IMR-90 (cell line): Measurements from ENCODE around the gene PDE4A. TPM values are rescaled to one million over a fixed set of nuclear protein-coding genes. Genes with fewer than 3 reads are reported as not detected.
A peak's percentile ranks its signal among the peaks of the same experiment; 100 is the strongest.

Experiments
- ATAC-seq: fragments of 200-7000 bp; cut with Tn5 transposase; 2 replicates; pipeline ENCODE4 v1.9.1; 2020; ENCODE audit warnings: low read depth, mild to moderate bottlenecking, moderate library complexity
- BruUV-seq: library from RNA; stranded (reverse); fragments of 400-500 nt; replicated peaks from 2 replicates; lab custom pipeline; 2021; lab: Mats Ljungman, UMichigan
- CTCF ChIA-PET: fragments of 300-600 bp; formaldehyde crosslinking; extraction: SDS; loops from one replicate; lab custom pipeline; 2021; ENCODE audit warnings: antibody characterized with exemption; lab: Yijun Ruan, JAX
- POLR2A ChIA-PET: fragments of 300-600 bp; sonication (Branson Sonifier 250); formaldehyde crosslinking; loops from one replicate; lab custom pipeline; 2022; ENCODE audit warnings: antibody characterized with exemption; ENCODE audit not compliant: unreplicated experiment; lab: Charles Lee
- DNase-seq: peaks from one replicate; pipeline ENCODE4 v3.0.0; 2013
- H2AFZ ChIP-seq: replicated peaks from 2 replicates; pipeline ENCODE3; 2013; ENCODE audit warnings: low read length, mild to moderate bottlenecking; ENCODE audit not compliant: poor library complexity
- H2AK5ac ChIP-seq: 2 replicates; pipeline ENCODE4 v1.6.1; 2013; ENCODE audit warnings: low read depth, low read length, inconsistent platforms
- H2AK9ac ChIP-seq: replicated peaks from 2 replicates; pipeline ENCODE3; 2013; ENCODE audit warnings: mild to moderate bottlenecking, low read depth, low read length, moderate library complexity; ENCODE audit not compliant: poor library complexity
- H2BK120ac ChIP-seq: 2 replicates; pipeline ENCODE4 v1.6.1; 2013; ENCODE audit warnings: low read depth, low read length, inconsistent platforms
- H2BK15ac ChIP-seq: 3 replicates; pipeline ENCODE4 v1.6.1; 2013; ENCODE audit warnings: low read depth, low read length, inconsistent platforms
- H2BK20ac ChIP-seq: 2 replicates; pipeline ENCODE4 v1.6.1; 2013; ENCODE audit warnings: low read depth, mild to moderate bottlenecking, inconsistent platforms, low read length, moderate library complexity
- H2BK5ac ChIP-seq: 2 replicates; pipeline ENCODE4 v1.6.1; 2013; ENCODE audit warnings: mild to moderate bottlenecking, low read depth, low read length, inconsistent platforms; ENCODE audit not compliant: poor library complexity, severe bottlenecking
- H3K14ac ChIP-seq: replicated peaks from 2 replicates; pipeline ENCODE4 v1.6.1; 2013; ENCODE audit warnings: low read depth, low read length, inconsistent platforms
- H3K18ac ChIP-seq: 2 replicates; pipeline ENCODE4 v1.6.1; 2013; ENCODE audit warnings: low read depth, low read length, control low read depth
- H3K23ac ChIP-seq: 2 replicates; pipeline ENCODE4 v1.6.1; 2013; ENCODE audit warnings: low read depth, low read length, inconsistent platforms
- H3K27ac ChIP-seq: 2 replicates; pipeline ENCODE4 v1.5.1; 2013; ENCODE audit warnings: mild to moderate bottlenecking, control low read depth, low read length; ENCODE audit not compliant: insufficient read depth
- H3K27me3 ChIP-seq: 2 replicates; pipeline ENCODE4 v1.6.1; 2013; ENCODE audit warnings: low read length; ENCODE audit not compliant: control insufficient read depth, insufficient read depth
- H3K36me3 ChIP-seq: 2 replicates; pipeline ENCODE4 v1.6.1; 2013; ENCODE audit warnings: low read length, mixed read lengths; ENCODE audit not compliant: control insufficient read depth, insufficient read depth
- H3K4ac ChIP-seq: 2 replicates; pipeline ENCODE4 v1.6.1; 2013; ENCODE audit warnings: low read depth, low read length, inconsistent platforms
- H3K4me1 ChIP-seq: 2 replicates; pipeline ENCODE4 v1.6.1; 2013; ENCODE audit warnings: low read length, mixed read lengths; ENCODE audit not compliant: control insufficient read depth, insufficient read depth
- H3K4me2 ChIP-seq: 2 replicates; pipeline ENCODE4 v1.6.1; 2013; ENCODE audit warnings: low read depth, mild to moderate bottlenecking, control low read depth, low read length, moderate library complexity
- H3K4me3 ChIP-seq: 2 replicates; pipeline ENCODE4 v1.5.1; 2013; ENCODE audit warnings: low read depth, mild to moderate bottlenecking, control low read depth, low read length, moderate library complexity; ENCODE audit not compliant: insufficient read depth
- H3K56ac ChIP-seq: 2 replicates; pipeline ENCODE4 v1.6.1; 2013; ENCODE audit warnings: low read length, inconsistent platforms; ENCODE audit not compliant: insufficient read depth; ENCODE audit errors: extremely low read depth
- H3K79me1 ChIP-seq, 2 experiments: 2 replicates each; pipeline ENCODE4 v1.6.1; 2013; ENCODE audit warnings: low read length in 2 of 2, inconsistent platforms in 1 of 2, low read depth in 1 of 2
- H3K9ac ChIP-seq: 2 replicates; pipeline ENCODE4 v1.6.1; 2013; ENCODE audit warnings: low read depth, low read length, control low read depth
- H3K9me1 ChIP-seq: 2 replicates; pipeline ENCODE4 v1.6.1; 2013; ENCODE audit warnings: low read length, inconsistent platforms; ENCODE audit not compliant: insufficient read depth
- H3K9me3 ChIP-seq: 2 replicates; pipeline ENCODE4 v1.6.1; 2013; ENCODE audit warnings: low read length; ENCODE audit not compliant: control insufficient read depth, insufficient read depth
- H4K20me1 ChIP-seq: 2 replicates; pipeline ENCODE4 v1.6.1; 2013; ENCODE audit warnings: low read length, inconsistent platforms; ENCODE audit not compliant: insufficient read depth
- H4K5ac ChIP-seq: 2 replicates; pipeline ENCODE4 v1.6.1; 2013; ENCODE audit warnings: mild to moderate bottlenecking, low read depth, low read length, control low read depth
- H4K8ac ChIP-seq, 2 experiments: 2 replicates each; pipeline ENCODE4 v1.6.1; 2013; ENCODE audit warnings: low read depth in 2 of 2, low read length in 2 of 2, control low read depth in 1 of 2, inconsistent platforms in 1 of 2
- H4K91ac ChIP-seq: 2 replicates; pipeline ENCODE4 v1.6.1; 2013; ENCODE audit warnings: low read depth, low read length, inconsistent platforms; ENCODE audit not compliant: insufficient read depth
- CEBPB ChIP-seq: IDR thresholded peaks from 2 replicates; pipeline ENCODE4 v1.6.1; 2012; ENCODE audit warnings: low read depth, low read length, improper control_type of control experiment
- RCOR1 ChIP-seq: IDR thresholded peaks from 2 replicates; pipeline ENCODE4 v1.6.1; 2012; ENCODE audit warnings: mild to moderate bottlenecking, low read length, improper control_type of control experiment; ENCODE audit not compliant: insufficient replicate concordance
- WGBS, 2 experiments: methylation state at CpG; one replicate each; pipeline versions ENCODE4 v1.1.5 to v1.1.7; 2013; ENCODE audit warnings: missing lambda C conversion rate in 2 of 2; ENCODE audit not compliant: insufficient read length in 1 of 2; ENCODE audit errors: extremely low coverage in 2 of 2; 5-methylcytosine and 5-hydroxymethylcytosine counted together
- dilution Hi-C: fragments of 300-500 bp; cut with HindIII; formaldehyde crosslinking; loops from one replicate; pipeline ENCODE4 v1.14.3; 2018; ENCODE audit warnings: low sequenced_read_pairs; ENCODE audit not compliant: unreplicated experiment
- in situ Hi-C: fragments of 300-500 bp; cut with MboI; formaldehyde crosslinking; loops from 3 replicates; pipeline ENCODE4 v1.14.3; 2019; ENCODE audit warnings: low sequenced_read_pairs, inconsistent platforms, mixed read lengths
- intact Hi-C: fragments of 100-400 bp; cut with micrococcal nuclease; formaldehyde crosslinking; loops from 2 replicates; pipeline ENCODE4 v1.10.0; 2022
- polyA plus RNA-seq, 3 experiments: library from polyadenylated mRNA; depleted of rRNA; stranded (reverse); fragments of >200 nt; gene quantifications; 2 replicates each; pipeline ENCODE4 v1.2.3, GENCODE V29; 2012; ENCODE audit warnings: low replicate concordance in 1 of 3
- total RNA-seq: library from RNA; depleted of rRNA; stranded (reverse); fragments of >200 nt; gene quantifications from 2 replicates; pipeline ENCODE4 v1.2.3, GENCODE V29; 2012

Gene PDE4A
- total and polyA plus RNA-seq, 2 of the 4 experiments (the other 2 are of a cell fraction) = 1.8 to 7.0 TPM

- no peak overlapping the region for H4K8ac ChIP-seq
- no peak overlapping the region for H3K4me2 ChIP-seq
- intact Hi-C loops (no loop called here), dilution Hi-C loops (no loop called here), in situ Hi-C loops (no loop called here)
- H3K9me3 ChIP-seq = no peaks in the 10 kb centered on the region
- no TSS peak for BruUV-seq
- no peak overlapping the region for H3K56ac ChIP-seq
- H2AK9ac ChIP-seq = peak overlapping the region; percentile 49
- H4K20me1 ChIP-seq = peaks cover 26% of the 10 kb centered on the region
- peak overlapping the region; percentile 45 for H3K23ac ChIP-seq
- H3K79me1 ChIP-seq = no peaks in the 10 kb centered on the region; a peak in 1 of 4 replicates
- H3K9me1 ChIP-seq = no peaks in the 10 kb centered on the region
- no peak overlapping the region for H2BK20ac ChIP-seq
- no peak overlapping the region for H4K91ac ChIP-seq
- DNase-seq = no peak
- no peak overlapping the region for H3K4me3 ChIP-seq
- H2BK120ac ChIP-seq = no peak overlapping the region
- H2BK15ac ChIP-seq = no peak overlapping the region
- H4K5ac ChIP-seq = no peak overlapping the region
- 71% methylated on average over 3 of the region's 4 CpGs; no CpG with 5 or more reads in 1 of the 2 experiments for WGBS, 2 experiments
- peaks cover 13% of the 10 kb centered on the region for H3K4me1 ChIP-seq
- no peak overlapping the region for H3K27ac ChIP-seq
- no peak overlapping the region for H3K18ac ChIP-seq
- H3K9ac ChIP-seq = no peak overlapping the region
- peak overlapping the region; percentile 65; the same call in 1 of the 2 replicates for H2AK5ac ChIP-seq
- no peak for ATAC-seq
- no peak overlapping the region for H3K4ac ChIP-seq
- peak; percentile 84 for TF ChIP-seq CEBPB
- no peak for TF ChIP-seq RCOR1
- H2BK5ac ChIP-seq = no peak overlapping the region
- H3K14ac ChIP-seq = no peak overlapping the region
- H3K36me3 ChIP-seq = no peaks in the 10 kb centered on the region
- H3K27me3 ChIP-seq = peaks cover 48% of the 10 kb centered on the region
- H2AFZ ChIP-seq = peak overlapping the region; percentile 27
- POLR2A ChIA-PET = no interaction called here
- CTCF ChIA-PET = no interaction called here
Observed at GRCh38 chr19:10422046-10422461, 1.7 kb downstream of the PDE4A start.
